IPS-NIHi7 (cell line): Measurements from ENCODE around the gene PABPC5.

Experiments used
- DNase-seq: peaks from one replicate; pipeline ENCODE4 v3.0.0; 2012; ENCODE audit warnings: mixed read lengths; ENCODE audit errors: extremely low spot score

PABPC5 gene

DNA sequence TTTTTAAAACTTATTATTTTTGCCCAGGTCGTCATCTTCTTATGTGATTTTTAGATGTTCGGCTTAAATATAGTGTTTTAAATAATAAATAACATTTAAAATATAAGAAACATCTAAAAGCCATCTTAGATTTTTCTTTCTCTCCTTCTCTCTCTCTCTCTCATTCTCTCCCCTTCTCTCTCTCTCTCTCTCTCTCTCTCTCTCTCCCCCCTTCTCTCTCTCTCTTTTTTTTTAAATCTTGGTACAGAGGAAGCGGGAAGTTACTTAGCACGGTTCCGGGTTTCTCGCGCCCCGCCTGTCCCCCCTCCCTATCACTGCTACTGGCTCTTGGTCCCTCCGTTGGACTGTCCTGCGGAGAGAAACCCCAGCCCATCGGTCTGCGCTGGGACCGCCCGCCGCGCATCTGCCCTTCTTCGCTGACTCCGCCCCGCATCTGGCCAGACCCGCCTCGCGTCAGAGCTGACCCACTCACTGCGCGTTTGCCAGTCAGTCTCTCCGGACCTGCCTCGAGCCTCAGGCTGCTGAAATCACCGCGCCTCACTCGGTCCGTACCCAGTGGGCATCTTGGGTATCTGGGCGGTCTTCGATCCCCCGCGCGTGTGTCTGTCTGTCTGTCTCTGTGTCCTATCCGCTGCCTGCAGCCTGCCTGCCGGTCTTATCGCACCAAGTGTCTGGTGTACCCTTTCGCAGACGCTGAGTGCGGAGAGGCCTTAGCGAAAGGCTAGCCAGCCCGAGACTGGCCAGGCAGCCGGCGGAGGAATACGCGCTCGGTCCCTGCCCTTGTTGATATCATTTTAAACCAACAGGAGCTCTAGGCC, at the start of gene PABPC5:
Gene PABPC5, plus strand, starts transcription at position 489 of the 818 bp plus-strand sequence. CDS start 739 bp downstream, outside the sequence.
- DNase-seq = peak; percentile 86

DNA sequence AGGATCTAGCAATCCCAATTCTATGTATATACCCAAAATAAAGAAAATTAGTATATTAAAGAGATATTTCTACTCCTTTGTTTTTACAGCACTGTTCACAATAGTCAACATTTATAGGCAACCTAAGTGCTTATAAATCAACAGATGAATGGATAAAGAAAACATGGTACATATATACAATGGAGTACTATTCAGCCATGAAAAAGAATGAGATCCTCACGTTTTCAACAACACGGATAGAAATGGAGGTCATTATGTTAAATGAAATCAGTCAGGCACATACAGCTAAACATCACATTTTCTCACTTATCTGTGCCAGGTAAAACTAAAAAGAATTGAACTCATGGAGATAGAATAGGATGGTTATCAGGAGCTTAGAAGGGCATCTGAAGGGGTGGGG, 45.6 kb upstream of the PABPC5 start:
- no peak for DNase-seq

DNA sequence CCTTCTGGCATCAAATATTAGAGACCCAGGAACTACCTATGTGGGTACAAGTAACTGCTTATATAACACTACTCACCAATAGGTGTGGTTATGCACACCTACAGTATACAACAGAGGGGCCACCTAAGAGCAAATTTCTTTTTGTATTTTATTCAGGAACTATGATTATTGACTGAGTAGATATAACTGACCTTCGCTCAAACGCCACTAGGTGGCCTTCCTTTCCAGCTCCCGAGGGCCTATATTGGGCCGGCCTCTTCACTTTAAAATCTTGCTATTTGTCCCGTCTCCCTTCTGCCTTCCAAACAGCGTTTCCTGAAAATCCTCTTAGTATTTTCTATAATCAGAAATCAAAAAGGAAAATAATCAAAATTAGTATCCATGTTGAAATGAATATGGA, 19.9 kb upstream of the PABPC5 start:
- peak; percentile 52 for DNase-seq

DNA sequence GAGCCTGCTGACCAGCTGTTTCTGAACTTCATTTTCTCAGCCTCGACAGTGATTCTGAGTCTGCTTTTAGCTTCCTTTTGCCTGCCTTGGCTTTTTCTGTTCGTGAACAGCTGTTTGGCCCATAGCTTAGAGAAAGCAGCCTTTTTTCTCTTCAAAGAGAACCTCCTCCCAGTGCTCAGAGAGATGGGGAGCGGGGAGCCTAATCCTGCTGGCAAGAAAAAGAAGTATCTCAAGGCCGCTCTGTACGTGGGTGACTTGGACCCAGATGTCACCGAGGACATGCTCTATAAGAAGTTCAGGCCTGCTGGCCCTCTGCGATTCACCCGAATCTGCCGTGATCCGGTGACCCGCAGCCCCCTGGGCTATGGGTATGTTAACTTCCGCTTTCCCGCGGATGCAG, 756 bp downstream of the PABPC5 start:
- no peak for DNase-seq
